Hepatocyte (in vitro differentiated cells): ENCODE results near the gene HAS3. TPM values are rescaled to one million over a fixed set of nuclear protein-coding genes. Genes with fewer than 3 reads are reported as not detected.
"Not testable (repeated sequence)": the region's sequence is repeated elsewhere in the genome, so short reads cannot be mapped to it uniquely, and the experiment has no call there.

Experiments
- DNase-seq: peaks from one replicate; pipeline ENCODE4 v3.0.0-alpha.2; 2016; ENCODE audit warnings: low spot score
- H2AFZ ChIP-seq: fragments of 200-600 bp; sonication (generic); 2 replicates; pipeline ENCODE4 v1.6.0; 2016; ENCODE audit warnings: antibody characterized with exemption, mild to moderate bottlenecking
- H3K27ac ChIP-seq: fragments of 200-600 bp; sonication (generic); 2 replicates; pipeline ENCODE4 v1.5.1; 2016; ENCODE audit warnings: mild to moderate bottlenecking
- H3K27me3 ChIP-seq: fragments of 200-600 bp; sonication (generic); 2 replicates; pipeline ENCODE4 v1.6.1; 2016
- H3K36me3 ChIP-seq: fragments of 200-600 bp; sonication (generic); replicated peaks from 2 replicates; pipeline ENCODE4 v1.5.1; 2016; ENCODE audit warnings: low read depth; ENCODE audit not compliant: insufficient read depth
- H3K4me1 ChIP-seq: fragments of 200-600 bp; sonication (generic); 2 replicates; pipeline ENCODE4 v1.5.1; 2016; ENCODE audit warnings: mild to moderate bottlenecking, moderate library complexity; ENCODE audit not compliant: insufficient read depth
- H3K4me2 ChIP-seq: fragments of 200-600 bp; sonication (generic); 2 replicates; pipeline ENCODE4 v1.6.0; 2016
- H3K4me3 ChIP-seq: fragments of 200-600 bp; sonication (generic); 2 replicates; pipeline ENCODE4 v1.5.1; 2016; ENCODE audit warnings: mild to moderate bottlenecking
- H3K79me2 ChIP-seq: fragments of 200-600 bp; sonication (generic); 2 replicates; pipeline ENCODE4 v1.6.0; 2017; ENCODE audit warnings: mild to moderate bottlenecking
- H3K9me2 ChIP-seq: fragments of 200-600 bp; sonication (generic); replicated peaks from 2 replicates; pipeline ENCODE4 v1.6.0; 2017; ENCODE audit warnings: mild to moderate bottlenecking; ENCODE audit not compliant: insufficient read depth
- H3K9me3 ChIP-seq: fragments of 200-600 bp; sonication (generic); 2 replicates; pipeline ENCODE4 v1.5.1; 2016; ENCODE audit warnings: low read depth, mild to moderate bottlenecking
- H4K20me1 ChIP-seq: fragments of 200-600 bp; sonication (generic); 2 replicates; pipeline ENCODE4 v1.6.0; 2016; ENCODE audit warnings: mild to moderate bottlenecking; ENCODE audit not compliant: insufficient read depth, poor library complexity, severe bottlenecking
- CTCF ChIP-seq: fragments of 200-600 bp; sonication (generic); IDR thresholded peaks from 2 replicates; pipeline ENCODE4 v1.5.1; 2016; ENCODE audit warnings: antibody characterized with exemption, mild to moderate bottlenecking; ENCODE audit not compliant: poor library complexity
- EZH2 ChIP-seq: fragments of 200-600 bp; sonication (generic); IDR thresholded peaks from 2 replicates; pipeline ENCODE4 v1.6.1; 2016; ENCODE audit warnings: antibody characterized with exemption, mild to moderate bottlenecking, borderline replicate concordance
- EZH2phosphoT487 ChIP-seq: fragments of 200-600 bp; sonication (generic); IDR thresholded peaks from one replicate; pipeline ENCODE4 v1.6.1; 2018; ENCODE audit warnings: antibody characterized with exemption, mild to moderate bottlenecking, low read depth, moderate library complexity; ENCODE audit not compliant: unreplicated experiment, severe bottlenecking
- WGBS: methylation state at CpG from one replicate; pipeline ENCODE4 v1.1.6; 2016; ENCODE audit warnings: low lambda C conversion rate; ENCODE audit errors: missing lambda C conversion rate; 5-methylcytosine and 5-hydroxymethylcytosine counted together
- polyA plus RNA-seq: library from polyadenylated mRNA; unstranded; fragments of >200 nt; fragmentation: Nextera tagmentation; extraction: Ambion mirVana; gene quantifications from 2 replicates; pipeline ENCODE4 v1.2.1, GENCODE V29; 2016
- total RNA-seq: library from RNA; depleted of rRNA; stranded (reverse); fragments of >200 nt; gene quantifications from 2 replicates; pipeline ENCODE4 v1.2.3, GENCODE V29; 2014

HAS3 gene
- total and polyA plus RNA-seq, 2 experiments from 2014 or later = 0.19 to 0.53 TPM

GRCh38 chr16:69120096-69120664, 14.7 kb downstream of the HAS3 start:
- TF ChIP-seq EZH2 = no peak
- H3K79me2 ChIP-seq = peaks cover 16% of the 10 kb centered on the region
- no peak overlapping the region for H3K27ac ChIP-seq
- H3K9me3 ChIP-seq = no peaks in the 10 kb centered on the region
- no peaks in the 10 kb centered on the region for H3K4me1 ChIP-seq
- DNase-seq = no peak
- H3K4me3 ChIP-seq = no peak overlapping the region
- H3K4me2 ChIP-seq = no peak overlapping the region
- WGBS = 98% methylated on average over 19 of the region's 19 CpGs
- no peak overlapping the region for H2AFZ ChIP-seq
- no peaks in the 10 kb centered on the region for H3K9me2 ChIP-seq
- H4K20me1 ChIP-seq = peaks cover 12% of the 10 kb centered on the region
- no peaks in the 10 kb centered on the region for H3K36me3 ChIP-seq
- no peaks in the 10 kb centered on the region for H3K27me3 ChIP-seq

GRCh38 chr16:69123910-69124309, 18.5 kb downstream of the HAS3 start:
- Histone ChIP-seq H3K9me3 (no peaks in the 10 kb centered on the region), H4K20me1 (peaks cover 20% of the 10 kb centered on the region), H3K4me1 (no peaks in the 10 kb centered on the region), H3K4me2 (no peak overlapping the region), H2AFZ (no peak overlapping the region), H3K79me2 (peaks cover 49% of the 10 kb centered on the region), H3K4me3 (no peak overlapping the region), H3K9me2 (no peaks in the 10 kb centered on the region), H3K27me3 (no peaks in the 10 kb centered on the region), H3K27ac (no peak overlapping the region), H3K36me3 (no peaks in the 10 kb centered on the region)
- DNase-seq = peak; percentile 76
- WGBS = 86% methylated on average over 3 of the region's 3 CpGs
- TF ChIP-seq EZH2phosphoT487 (no peak), CTCF (peak; percentile 78)

- not testable (repeated sequence) for DNase-seq, H3K4me1 ChIP-seq, H3K27ac ChIP-seq, H3K36me3 ChIP-seq, H3K9me2 ChIP-seq, H3K4me2 ChIP-seq, H2AFZ ChIP-seq, H3K27me3 ChIP-seq, H3K4me3 ChIP-seq, H3K9me3 ChIP-seq
- WGBS = 98% methylated on average over 8 of the region's 8 CpGs
- Histone ChIP-seq H3K79me2 (peaks cover 53% of the 10 kb centered on the region), H4K20me1 (peaks cover 21% of the 10 kb centered on the region)
Measured at GRCh38 chr16:69124406-69124805, 19.0 kb downstream of the HAS3 start.

GRCh38 chr16:69124961-69125360, 19.5 kb downstream of the HAS3 start:
- H3K79me2 ChIP-seq = peaks cover 58% of the 10 kb centered on the region
- H4K20me1 ChIP-seq = peaks cover 26% of the 10 kb centered on the region

GRCh38 chr16:69126221-69126620, 20.8 kb downstream of the HAS3 start:
- Histone ChIP-seq H3K4me3 (no peak overlapping the region), H4K20me1 (peaks cover 36% of the 10 kb centered on the region), H3K4me2 (no peak overlapping the region), H3K27ac (no peak overlapping the region), H3K9me2 (no peaks in the 10 kb centered on the region), H3K36me3 (no peaks in the 10 kb centered on the region), H3K79me2 (peaks cover 71% of the 10 kb centered on the region), H3K9me3 (no peaks in the 10 kb centered on the region), H3K4me1 (peaks cover 4% of the 10 kb centered on the region), H3K27me3 (no peaks in the 10 kb centered on the region), H2AFZ (no peak overlapping the region)
- DNase-seq = no peak
- TF ChIP-seq CTCF (no peak), EZH2phosphoT487 (no peak), EZH2 (no peak)
- WGBS = 86% methylated on average over 3 of the region's 3 CpGs

More at GRCh38 chr16:69124961-69125360, 19.5 kb downstream of the HAS3 start:
- not testable (repeated sequence) for H3K36me3 ChIP-seq, H3K9me2 ChIP-seq, H3K4me2 ChIP-seq, H3K27ac ChIP-seq, H2AFZ ChIP-seq, H3K4me3 ChIP-seq, H3K4me1 ChIP-seq, DNase-seq, H3K9me3 ChIP-seq, H3K27me3 ChIP-seq
- WGBS = 97% methylated on average over 14 of the region's 14 CpGs

- not testable (repeated sequence) for H2AFZ ChIP-seq, H3K9me3 ChIP-seq, H3K4me3 ChIP-seq, H3K36me3 ChIP-seq, H3K4me1 ChIP-seq, H3K27ac ChIP-seq, DNase-seq, H3K9me2 ChIP-seq, H3K27me3 ChIP-seq, H3K4me2 ChIP-seq
- 96% methylated on average over 10 of the region's 10 CpGs for whole genome bisulfite sequencing
- peaks cover 36% of the 10 kb centered on the region for H4K20me1 ChIP-seq
- peaks cover 77% of the 10 kb centered on the region for H3K79me2 ChIP-seq
Measured at GRCh38 chr16:69126801-69127200, 21.3 kb downstream of the HAS3 start.
